Mammary epithelial cell (primary cell): ENCODE results near the gene ERCC6L2.

Experiments used
- CTCF ChIP-seq, 2 donors: IDR thresholded peaks in 1 of 2; conservative IDR thresholded peaks in 1 of 2; 2 replicates each; pipeline ENCODE4 v1.5.1; 2011 to 2012; ENCODE audit warnings: inconsistent platforms in 2 of 2, low read length in 2 of 2, mild to moderate bottlenecking in 2 of 2, control low read depth in 1 of 2, low read depth in 1 of 2; ENCODE audit not compliant: insufficient read depth in 1 of 2; ENCODE audit errors: extremely low read depth in 1 of 2
- EZH2 ChIP-seq: IDR thresholded peaks from 2 replicates; pipeline ENCODE4 v1.6.1; 2012; ENCODE audit warnings: low read length, inconsistent platforms, borderline replicate concordance

DNA sequence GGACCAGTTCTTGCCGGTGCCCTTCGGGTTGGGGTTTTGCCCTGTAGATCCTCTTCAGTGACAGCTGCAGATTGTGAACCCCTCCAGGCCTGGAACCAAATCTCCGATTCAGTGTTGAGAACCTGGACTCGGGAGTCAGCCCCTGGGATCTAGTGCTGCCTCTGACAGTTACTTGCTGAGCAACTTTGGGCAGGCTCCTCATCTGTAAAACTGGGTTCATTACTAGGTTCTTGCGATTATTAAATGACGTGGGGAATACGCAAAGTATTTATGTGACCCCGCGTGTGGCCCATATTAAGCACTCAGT lies 600 bp downstream of the ERCC6L2 start:
- TF ChIP-seq CTCF (conservative IDR thresholded peaks at IDR 0.05 in 1 of 2, IDR thresholded peaks at IDR 0.05 in 1 of 2; ENCODE audit: extremely low read depth in 1 of 2, insufficient read depth in 1 of 2, low read depth in 1 of 2, low read length in 2 of 2), result no peak
- no peak for TF ChIP-seq EZH2
